OCI-LY7 (cell line): ENCODE data around the gene LLPH. TPM values are rescaled to one million over a fixed set of nuclear protein-coding genes. Genes with fewer than 3 reads are reported as not detected.
A peak's percentile ranks its signal among the peaks of the same experiment; 100 is the strongest.

Experiments used
- BruUV-seq: library from RNA; stranded (reverse); fragments of 400-500 nt; replicated peaks from 2 replicates; lab custom pipeline; 2021; lab: Mats Ljungman, UMichigan
- CTCF ChIA-PET: fragments of 300-600 bp; sonication (Branson Sonifier 250); formaldehyde crosslinking; loops from one replicate; lab custom pipeline; 2022; ENCODE audit warnings: antibody characterized with exemption; ENCODE audit not compliant: unreplicated experiment; lab: Charles Lee
- POLR2A ChIA-PET: fragments of 300-600 bp; sonication (Branson Sonifier 250); formaldehyde crosslinking; loops from one replicate; lab custom pipeline; 2022; ENCODE audit warnings: antibody characterized with exemption; lab: Charles Lee
- DNase-seq: peaks from one replicate; pipeline ENCODE4 v3.0.0-alpha.2; 2015; ENCODE audit warnings: low spot score
- H2AFZ ChIP-seq: fragments of 200-600 bp; sonication (generic), shearing (Covaris generic); 2 replicates; pipeline ENCODE4 v1.6.1; 2014; ENCODE audit warnings: mild to moderate bottlenecking, antibody characterized with exemption, low read length, moderate library complexity
- H3K27ac ChIP-seq: fragments of 200-600 bp; sonication (generic); 2 replicates; pipeline ENCODE4 v1.5.1; 2014; ENCODE audit warnings: mixed run types, low read depth, mild to moderate bottlenecking, moderate library complexity, low read length, inconsistent platforms; ENCODE audit not compliant: poor library complexity, severe bottlenecking
- H3K36me3 ChIP-seq: fragments of 200-600 bp; sonication (generic); 2 replicates; pipeline ENCODE4 v1.6.1; 2014; ENCODE audit warnings: mild to moderate bottlenecking, antibody characterized with exemption, low read length, moderate library complexity, mixed read lengths; ENCODE audit not compliant: insufficient read depth
- H3K4me1 ChIP-seq: fragments of 200-600 bp; sonication (generic); 2 replicates; pipeline ENCODE4 v1.5.1; 2014; ENCODE audit warnings: mild to moderate bottlenecking, low read length; ENCODE audit not compliant: insufficient read depth, poor library complexity, severe bottlenecking
- H3K4me2 ChIP-seq: fragments of 200-600 bp; sonication (generic); 2 replicates; pipeline ENCODE4 v1.6.1; 2014; ENCODE audit warnings: mild to moderate bottlenecking, low read length
- H3K4me3 ChIP-seq: fragments of 200-600 bp; sonication (generic); 2 replicates; pipeline ENCODE4 v1.5.1; 2014; ENCODE audit warnings: mild to moderate bottlenecking, low read depth, low read length; ENCODE audit not compliant: poor library complexity, severe bottlenecking
- H3K79me2 ChIP-seq: fragments of 200-600 bp; sonication (generic); 2 replicates; pipeline ENCODE4 v1.6.1; 2016; ENCODE audit warnings: low read depth, mild to moderate bottlenecking, low read length, moderate library complexity, mixed read lengths; ENCODE audit not compliant: insufficient read depth
- H3K9me2 ChIP-seq: fragments of 200-600 bp; sonication (generic); 2 replicates; pipeline ENCODE4 v1.6.1; 2016; ENCODE audit warnings: mild to moderate bottlenecking, low read length, mixed read lengths; ENCODE audit not compliant: insufficient read depth
- H3K9me3 ChIP-seq: fragments of 200-600 bp; sonication (generic); 2 replicates; pipeline ENCODE4 v1.6.1; 2014; ENCODE audit warnings: mild to moderate bottlenecking, mixed run types, low read length, mixed read lengths
- H4K20me1 ChIP-seq: fragments of 200-600 bp; sonication (generic); 2 replicates; pipeline ENCODE4 v1.6.1; 2014; ENCODE audit warnings: mild to moderate bottlenecking, antibody characterized with exemption, low read length, moderate library complexity, mixed read lengths; ENCODE audit not compliant: insufficient read depth
- CTCF ChIP-seq: fragments of 200-600 bp; sonication (generic); conservative IDR thresholded peaks from 2 replicates; pipeline ENCODE4 v1.5.1; 2014; ENCODE audit warnings: mild to moderate bottlenecking, antibody characterized with exemption, low read length, moderate library complexity, mixed read lengths
- EZH2phosphoT487 ChIP-seq: fragments of 200-600 bp; sonication (generic); IDR thresholded peaks from 2 replicates; pipeline ENCODE4 v1.6.1; 2018; ENCODE audit warnings: low read depth, borderline replicate concordance, mild to moderate bottlenecking, mixed run types, antibody characterized with exemption, low read length, moderate library complexity, mixed read lengths
- intact Hi-C: fragments of 100-400 bp; cut with micrococcal nuclease; formaldehyde crosslinking; loops from one replicate; pipeline ENCODE4 v1.10.0; 2022; ENCODE audit not compliant: unreplicated experiment
- total RNA-seq, 2 experiments: library from RNA; depleted of rRNA in 1 of 2; stranded (reverse); fragments of >200 nt in 1 of 2; shearing (Covaris generic) in 1 of 2; gene quantifications; 2 replicates each; pipeline ENCODE4 v1.2.3, GENCODE V29; 2014 to 2022

Gene LLPH
- total RNA-seq, 2 experiments from 2014 or later, result 5.7 to 39.6 TPM

GRCh38 chr12:66092559-66093269 is 37.8 kb downstream of the LLPH start:
- no TSS peak for BruUV-seq
- ChIA-PET CTCF (no interaction called here), POLR2A (no interaction called here)
- no peaks in the 10 kb centered on the region for H3K4me1 ChIP-seq
- H3K4me3 ChIP-seq, result no peak overlapping the region
- no peak overlapping the region; the same call in 1 of the 2 replicates for H2AFZ ChIP-seq
- TF ChIP-seq CTCF (no peak), EZH2phosphoT487 (no peak)
- DNase-seq, result no peak
- H3K27ac ChIP-seq, result no peak overlapping the region
- H3K36me3 ChIP-seq, result no peaks in the 10 kb centered on the region
- no peak overlapping the region for H3K4me2 ChIP-seq
- no peaks in the 10 kb centered on the region for H3K9me3 ChIP-seq
- intact Hi-C loops, result no loop called here
- H4K20me1 ChIP-seq, result no peaks in the 10 kb centered on the region
- H3K79me2 ChIP-seq, result no peaks in the 10 kb centered on the region
- no peaks in the 10 kb centered on the region for H3K9me2 ChIP-seq

- H3K36me3 ChIP-seq, result no peaks in the 10 kb centered on the region
- POLR2A ChIA-PET, result no interaction called here
- H3K4me1 ChIP-seq, result no peaks in the 10 kb centered on the region
- H4K20me1 ChIP-seq, result no peaks in the 10 kb centered on the region
- H3K4me3 ChIP-seq, result no peak overlapping the region
- no peaks in the 10 kb centered on the region for H3K9me2 ChIP-seq
- H3K27ac ChIP-seq, result no peak overlapping the region
- BruUV-seq, result no TSS peak
- H2AFZ ChIP-seq, result no peak overlapping the region
- intact Hi-C loops, result no loop called here
- no peaks in the 10 kb centered on the region for H3K79me2 ChIP-seq
- no peak for TF ChIP-seq EZH2phosphoT487
- no peak for TF ChIP-seq CTCF
- H3K4me2 ChIP-seq, result no peak overlapping the region
- DNase-seq, result no peak
- CTCF ChIA-PET, result no interaction called here
- H3K9me3 ChIP-seq, result no peaks in the 10 kb centered on the region
These were observed 40.4 kb downstream of the LLPH start for GRCh38 chr12:66090157-66090556.

GRCh38 chr12:66087365-66087943 is 43.1 kb downstream of the LLPH start:
- no peaks in the 10 kb centered on the region for H3K9me2 ChIP-seq
- no peaks in the 10 kb centered on the region for H3K36me3 ChIP-seq
- DNase-seq, result peak; percentile 48
- H3K9me3 ChIP-seq, result no peaks in the 10 kb centered on the region
- H3K4me1 ChIP-seq, result no peaks in the 10 kb centered on the region
- no peak overlapping the region for H2AFZ ChIP-seq
- CTCF ChIA-PET, result no interaction called here
- H3K79me2 ChIP-seq, result no peaks in the 10 kb centered on the region
- no peak overlapping the region for H3K4me2 ChIP-seq
- no peak overlapping the region for H3K27ac ChIP-seq
- POLR2A ChIA-PET, result interaction anchor here (0.7 kb wide), 1 partner anchor 233 kb away, joined by 5 read pairs; no protein-coding TSS in a partner anchor
- no peaks in the 10 kb centered on the region for H4K20me1 ChIP-seq
- TF ChIP-seq CTCF (peak; percentile 89), EZH2phosphoT487 (no peak)
- no peak overlapping the region for H3K4me3 ChIP-seq
- BruUV-seq, result no TSS peak
- intact Hi-C loops, result loop anchor here (5.0 kb wide), 1 partner anchor 530 kb away; no protein-coding TSS in a partner anchor
